ENCODE measurements around the gene YPEL2. TPM values are rescaled to one million over a fixed set of nuclear protein-coding genes. Genes with fewer than 3 reads are reported as not detected.

The YPEL2 gene
- total RNA-seq, 1 experiment from 2014 or later: 4.7 TPM

DNA sequence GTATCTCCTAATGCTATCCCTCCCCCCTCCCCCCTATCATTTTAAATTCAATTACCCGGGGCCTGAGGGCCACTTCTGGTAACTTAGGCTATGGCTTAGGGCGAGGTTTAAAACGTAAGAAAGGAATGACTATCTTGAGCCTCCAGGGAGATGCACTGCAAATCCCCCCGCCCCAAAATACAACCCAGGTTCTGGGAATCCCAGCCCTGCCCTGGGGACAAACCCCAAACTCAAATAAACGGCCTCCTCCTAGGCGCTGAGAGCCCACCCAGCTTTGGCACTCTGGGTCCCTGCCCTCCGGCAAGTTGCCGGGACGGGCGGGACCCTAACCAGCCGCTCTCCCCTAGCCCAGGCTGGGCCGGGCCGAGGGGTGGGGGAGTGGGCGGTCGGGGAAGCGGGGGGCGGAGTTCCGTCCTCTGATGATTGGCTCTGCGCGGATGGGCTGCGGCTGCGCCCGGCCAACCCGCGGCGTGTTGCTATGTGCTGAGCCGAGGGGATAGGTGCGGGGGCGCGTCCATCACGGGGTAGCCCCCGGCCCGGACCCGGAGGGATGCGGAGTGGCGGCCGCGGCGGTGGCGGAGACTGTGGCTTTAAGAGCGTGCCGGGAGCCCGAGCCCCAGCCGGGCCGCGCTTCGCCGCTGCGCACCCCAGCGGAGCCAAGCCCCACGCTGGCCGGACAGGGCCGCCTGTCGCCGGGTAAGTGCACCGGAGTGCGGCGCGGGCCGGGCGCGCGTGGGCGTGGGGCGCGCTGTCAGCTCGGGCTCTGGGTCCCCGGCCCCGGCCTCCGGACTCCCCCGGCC is at the start of gene YPEL2 (continued):
- TF ChIP-seq, protein P1, sequence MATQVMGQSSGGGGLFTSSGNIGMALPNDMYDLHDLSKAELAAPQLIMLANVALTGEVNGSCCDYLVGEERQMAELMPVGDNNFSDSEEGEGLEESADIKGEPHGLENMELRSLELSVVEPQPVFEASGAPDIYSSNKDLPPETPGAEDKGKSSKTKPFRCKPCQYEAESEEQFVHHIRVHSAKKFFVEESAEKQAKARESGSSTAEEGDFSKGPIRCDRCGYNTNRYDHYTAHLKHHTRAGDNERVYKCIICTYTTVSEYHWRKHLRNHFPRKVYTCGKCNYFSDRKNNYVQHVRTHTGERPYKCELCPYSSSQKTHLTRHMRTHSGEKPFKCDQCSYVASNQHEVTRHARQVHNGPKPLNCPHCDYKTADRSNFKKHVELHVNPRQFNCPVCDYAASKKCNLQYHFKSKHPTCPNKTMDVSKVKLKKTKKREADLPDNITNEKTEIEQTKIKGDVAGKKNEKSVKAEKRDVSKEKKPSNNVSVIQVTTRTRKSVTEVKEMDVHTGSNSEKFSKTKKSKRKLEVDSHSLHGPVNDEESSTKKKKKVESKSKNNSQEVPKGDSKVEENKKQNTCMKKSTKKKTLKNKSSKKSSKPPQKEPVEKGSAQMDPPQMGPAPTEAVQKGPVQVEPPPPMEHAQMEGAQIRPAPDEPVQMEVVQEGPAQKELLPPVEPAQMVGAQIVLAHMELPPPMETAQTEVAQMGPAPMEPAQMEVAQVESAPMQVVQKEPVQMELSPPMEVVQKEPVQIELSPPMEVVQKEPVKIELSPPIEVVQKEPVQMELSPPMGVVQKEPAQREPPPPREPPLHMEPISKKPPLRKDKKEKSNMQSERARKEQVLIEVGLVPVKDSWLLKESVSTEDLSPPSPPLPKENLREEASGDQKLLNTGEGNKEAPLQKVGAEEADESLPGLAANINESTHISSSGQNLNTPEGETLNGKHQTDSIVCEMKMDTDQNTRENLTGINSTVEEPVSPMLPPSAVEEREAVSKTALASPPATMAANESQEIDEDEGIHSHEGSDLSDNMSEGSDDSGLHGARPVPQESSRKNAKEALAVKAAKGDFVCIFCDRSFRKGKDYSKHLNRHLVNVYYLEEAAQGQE (IDR thresholded peaks at IDR 0.05; ENCODE audit: low read depth): no peak
- no peak for TF ChIP-seq ATF3 (IDR thresholded peaks at IDR 0.05)
- TF ChIP-seq SP1 (IDR thresholded peaks at IDR 0.05; ENCODE audit: low read depth): peak; percentile 96
- TF ChIP-seq FOSL1 (IDR thresholded peaks at IDR 0.05; ENCODE audit: low read depth): no peak
- TF ChIP-seq ZNF274 (IDR thresholded peaks at IDR 0.05; ENCODE audit: low read depth, low read length): no peak

GRCh38 chr17:59284317-59284716 is 47.1 kb upstream of the YPEL2 start:
- no TSS peak for BruUV-seq (replicated peaks)
- intact Hi-C loops (cut with micrococcal nuclease): no loop called here
- H3K9ac ChIP-seq (ENCODE audit: low read length): no peak overlapping the region
- ChIA-PET RAD21 (ENCODE audit: low non-redundant PET in 1 of 2, low total read pairs in 2 of 2, uncharacterized antibody in 2 of 2, unreplicated experiment in 2 of 2) (no interaction called here), CTCF (no interaction called here), POLR2A (no interaction called here)
- H3K4me3 ChIP-seq (replicated peaks in 1 of 2; ENCODE audit: low read depth in 1 of 2, low read length in 2 of 2): no peak overlapping the region
- H3K36me3 ChIP-seq (ENCODE audit: control insufficient read depth in 1 of 2, insufficient read depth in 2 of 2, low read length in 2 of 2): no peaks in the 10 kb centered on the region
- ATAC-seq (no peak), DNase-seq (ENCODE audit: low read depth, low spot score) (no peak)
- H2AFZ ChIP-seq (ENCODE audit: low read depth, low read length, poor library complexity, severe bottlenecking): no peak overlapping the region
- no peak overlapping the region for H3K27ac ChIP-seq (ENCODE audit: low read depth, low read length)
- H3K4me2 ChIP-seq (ENCODE audit: low read length): no peak overlapping the region
- no peaks in the 10 kb centered on the region for H3K27me3 ChIP-seq (ENCODE audit: insufficient read depth, low read length)
- no peaks in the 10 kb centered on the region for H3K79me2 ChIP-seq (ENCODE audit: insufficient read depth, low read length)
- no peaks in the 10 kb centered on the region for H3K9me2 ChIP-seq (ENCODE audit: insufficient read depth)
- H3K4me1 ChIP-seq (ENCODE audit: control insufficient read depth in 1 of 2, insufficient read depth in 2 of 2, low read length in 2 of 2): peaks cover 8 to 10% of the 10 kb centered on the region in 2 experiments
- no peaks in the 10 kb centered on the region for H3K9me3 ChIP-seq (ENCODE audit: control insufficient read depth in 1 of 2, insufficient read depth in 1 of 2, low read depth in 1 of 2, low read length in 2 of 2)
- H4K20me1 ChIP-seq (ENCODE audit: insufficient read depth): no peaks in the 10 kb centered on the region
- TF ChIP-seq MAX (IDR thresholded peaks at IDR 0.05): no peak
- no peak for TF ChIP-seq ELF1 (IDR thresholded peaks at IDR 0.05; ENCODE audit: borderline replicate concordance, low read depth)
- TF ChIP-seq EZH2phosphoT487 (IDR thresholded peaks at IDR 0.05; ENCODE audit: borderline replicate concordance): no peak
- no peak for TF ChIP-seq CTCF (IDR thresholded peaks at IDR 0.05 in 2 of 3, conservative IDR thresholded peaks at IDR 0.05 in 1 of 3; ENCODE audit: borderline replicate concordance in 1 of 3, insufficient read depth in 1 of 3, low read depth in 2 of 3, low read length in 2 of 3)
- TF ChIP-seq ZNF274 (IDR thresholded peaks at IDR 0.05; ENCODE audit: low read depth, low read length): no peak
- TF ChIP-seq FOSL1 (IDR thresholded peaks at IDR 0.05; ENCODE audit: low read depth): no peak
- TF ChIP-seq, protein P1 (IDR thresholded peaks at IDR 0.05; ENCODE audit: low read depth): no peak
- no peak for TF ChIP-seq ATF3 (IDR thresholded peaks at IDR 0.05)
- TF ChIP-seq RAD21 (IDR thresholded peaks at IDR 0.05; ENCODE audit: low read depth): no peak
- no peak for TF ChIP-seq SRF (IDR thresholded peaks at IDR 0.05; ENCODE audit: low read depth)
- no peak for TF ChIP-seq YY1 (IDR thresholded peaks at IDR 0.05; ENCODE audit: extremely low read depth, insufficient replicate concordance, low read depth, low read length)
- TF ChIP-seq CBX3 (IDR thresholded peaks at IDR 0.05; ENCODE audit: low read depth): no peak

All from HCT116 (cell line).